DND-41 (cell line): ENCODE measurements around the gene MEIS1.

Experiments used
- ATAC-seq: fragments of 200-7000 bp; cut with Tn5 transposase; 3 replicates; pipeline ENCODE4 v1.9.1; 2021; ENCODE audit warnings: low read depth; ENCODE audit not compliant: insufficient read depth
- DNase-seq: peaks from one replicate; pipeline ENCODE4 v3.0.0-alpha.2; 2020
- H2AFZ ChIP-seq: 2 replicates; pipeline ENCODE4 v1.6.0; 2012; ENCODE audit warnings: low read depth, low read length
- H3K27ac ChIP-seq: 2 replicates; pipeline ENCODE4 v1.5.1; 2012; ENCODE audit warnings: low read length, inconsistent platforms
- H3K27me3 ChIP-seq: fragments of 200-600 bp; sonication (generic); 2 replicates; pipeline ENCODE4 v1.6.0; 2012; ENCODE audit warnings: low read length, mild to moderate bottlenecking, inconsistent platforms; ENCODE audit not compliant: insufficient read depth, poor library complexity
- H3K36me3 ChIP-seq: 2 replicates; pipeline ENCODE4 v1.5.1; 2012; ENCODE audit warnings: low read length, inconsistent platforms; ENCODE audit not compliant: insufficient read depth
- H3K4me1 ChIP-seq: 2 replicates; pipeline ENCODE4 v1.5.1; 2012; ENCODE audit warnings: mild to moderate bottlenecking, low read length; ENCODE audit not compliant: insufficient read depth
- H3K4me2 ChIP-seq: 2 replicates; pipeline ENCODE4 v1.6.0; 2012; ENCODE audit warnings: mild to moderate bottlenecking, moderate library complexity, low read length, inconsistent platforms; ENCODE audit not compliant: insufficient read depth
- H3K4me3 ChIP-seq, 2 experiments: fragments of 200-600 bp in 1 of 2; shearing (Covaris generic) in 1 of 2; 2 replicates each; pipeline ENCODE4 v1.5.1; 2012 to 2016; ENCODE audit warnings: inconsistent platforms in 2 of 2, low read length in 2 of 2, mild to moderate bottlenecking in 2 of 2, low read depth in 1 of 2, moderate library complexity in 1 of 2
- H3K79me2 ChIP-seq: 2 replicates; pipeline ENCODE4 v1.6.0; 2012; ENCODE audit warnings: low read length, inconsistent platforms; ENCODE audit not compliant: insufficient read depth
- H3K9ac ChIP-seq: 2 replicates; pipeline ENCODE4 v1.6.0; 2012; ENCODE audit warnings: low read depth, mild to moderate bottlenecking, inconsistent platforms, low read length, moderate library complexity
- H3K9me3 ChIP-seq: 2 replicates; pipeline ENCODE4 v1.5.1; 2012; ENCODE audit warnings: low read length, moderate library complexity, mild to moderate bottlenecking, inconsistent platforms; ENCODE audit not compliant: insufficient read depth, severe bottlenecking
- H4K20me1 ChIP-seq: 2 replicates; pipeline ENCODE4 v1.6.0; 2012; ENCODE audit warnings: low read length; ENCODE audit not compliant: insufficient read depth
- EZH2 ChIP-seq: IDR thresholded peaks from 3 replicates; pipeline ENCODE4 v1.6.1; 2012; ENCODE audit warnings: borderline replicate concordance, low read depth, mild to moderate bottlenecking, moderate library complexity, low read length, inconsistent platforms; ENCODE audit not compliant: severe bottlenecking
- TF ChIP-seq, protein P1 (sequence below): IDR thresholded peaks from 2 replicates; pipeline ENCODE4 v1.5.1; 2012; ENCODE audit warnings: borderline replicate concordance, low read length, moderate library complexity, mild to moderate bottlenecking; ENCODE audit not compliant: poor library complexity, severe bottlenecking; ENCODE audit errors: extremely low read depth

Gene MEIS1

DNA sequence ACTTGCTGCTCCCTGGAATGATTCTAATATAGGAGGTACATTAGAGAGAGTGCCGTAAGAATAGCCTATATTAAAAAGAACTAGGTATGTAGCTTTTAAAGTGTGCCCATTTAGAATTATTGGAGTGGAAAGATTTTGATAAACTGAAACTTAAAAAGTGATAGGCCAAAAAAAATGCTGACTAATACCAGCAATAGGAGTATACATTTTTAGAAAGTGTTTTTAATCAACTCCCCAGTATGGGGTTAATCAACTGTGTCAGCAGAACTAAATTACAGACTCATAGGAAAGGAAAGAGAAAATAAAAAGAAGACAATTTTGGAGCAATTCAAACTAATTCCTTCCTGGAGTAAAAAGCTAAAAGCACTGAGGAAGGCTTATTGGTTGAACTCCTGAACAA lies 13.3 kb upstream of the MEIS1 start:
- DNase-seq = no peak
- no peak overlapping the region for H3K4me3 ChIP-seq
- no peaks in the 10 kb centered on the region for H3K9me3 ChIP-seq
- no peak overlapping the region for H3K27ac ChIP-seq
- no peaks in the 10 kb centered on the region for H3K4me1 ChIP-seq
- peaks cover 5% of the 10 kb centered on the region for H3K27me3 ChIP-seq
- H3K4me2 ChIP-seq = no peak overlapping the region
- no peak for ATAC-seq
- no peaks in the 10 kb centered on the region for H4K20me1 ChIP-seq
- TF ChIP-seq, protein P1, sequence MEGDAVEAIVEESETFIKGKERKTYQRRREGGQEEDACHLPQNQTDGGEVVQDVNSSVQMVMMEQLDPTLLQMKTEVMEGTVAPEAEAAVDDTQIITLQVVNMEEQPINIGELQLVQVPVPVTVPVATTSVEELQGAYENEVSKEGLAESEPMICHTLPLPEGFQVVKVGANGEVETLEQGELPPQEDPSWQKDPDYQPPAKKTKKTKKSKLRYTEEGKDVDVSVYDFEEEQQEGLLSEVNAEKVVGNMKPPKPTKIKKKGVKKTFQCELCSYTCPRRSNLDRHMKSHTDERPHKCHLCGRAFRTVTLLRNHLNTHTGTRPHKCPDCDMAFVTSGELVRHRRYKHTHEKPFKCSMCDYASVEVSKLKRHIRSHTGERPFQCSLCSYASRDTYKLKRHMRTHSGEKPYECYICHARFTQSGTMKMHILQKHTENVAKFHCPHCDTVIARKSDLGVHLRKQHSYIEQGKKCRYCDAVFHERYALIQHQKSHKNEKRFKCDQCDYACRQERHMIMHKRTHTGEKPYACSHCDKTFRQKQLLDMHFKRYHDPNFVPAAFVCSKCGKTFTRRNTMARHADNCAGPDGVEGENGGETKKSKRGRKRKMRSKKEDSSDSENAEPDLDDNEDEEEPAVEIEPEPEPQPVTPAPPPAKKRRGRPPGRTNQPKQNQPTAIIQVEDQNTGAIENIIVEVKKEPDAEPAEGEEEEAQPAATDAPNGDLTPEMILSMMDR = no peak
- no peak for TF ChIP-seq EZH2
- no peak overlapping the region for H3K9ac ChIP-seq
- no peaks in the 10 kb centered on the region for H3K79me2 ChIP-seq
- no peak overlapping the region for H2AFZ ChIP-seq
- H3K36me3 ChIP-seq = no peaks in the 10 kb centered on the region

DNA sequence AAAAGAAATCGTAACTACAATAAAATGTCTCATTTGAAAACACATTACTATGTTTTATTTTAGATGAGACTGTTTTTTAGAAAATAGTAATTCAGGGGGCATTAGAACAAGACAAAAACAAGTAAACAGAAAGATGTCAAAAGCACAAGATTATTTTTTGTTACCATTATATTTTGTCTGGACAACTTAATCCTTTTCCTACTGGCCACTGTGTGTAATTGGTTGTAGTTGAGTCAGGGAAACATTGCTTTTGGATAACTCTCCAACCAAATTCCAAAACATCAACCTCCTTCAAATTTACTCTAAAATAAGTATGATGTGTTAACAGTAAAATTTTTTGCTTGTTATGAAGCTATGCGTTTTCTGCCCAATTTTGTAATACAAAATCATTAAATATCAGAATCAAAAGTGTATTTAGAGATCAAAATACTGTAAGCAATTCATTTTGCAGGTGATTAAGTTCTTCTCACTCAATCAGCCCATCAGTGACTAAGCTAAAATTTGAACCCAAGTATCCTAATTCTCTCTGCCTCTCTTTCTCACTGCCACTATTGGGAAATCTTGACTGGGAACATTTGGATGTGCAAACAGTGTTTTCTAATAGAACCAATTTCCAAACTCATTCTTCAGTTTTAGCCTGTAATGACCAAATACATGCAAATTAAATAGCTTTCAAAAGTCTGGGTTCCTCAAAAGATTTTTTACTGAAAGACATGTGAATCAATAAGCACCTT lies 11.4 kb upstream of the MEIS1 start:
- H3K9me3 ChIP-seq = no peaks in the 10 kb centered on the region
- TF ChIP-seq, protein P1 = no peak
- no peak for TF ChIP-seq EZH2
- H3K27ac ChIP-seq = no peak overlapping the region
- H3K36me3 ChIP-seq = no peaks in the 10 kb centered on the region
- no peak overlapping the region for H2AFZ ChIP-seq
- H3K4me3 ChIP-seq = no peak overlapping the region
- ATAC-seq = no peak
- no peak overlapping the region for H3K4me2 ChIP-seq
- H3K4me1 ChIP-seq = no peaks in the 10 kb centered on the region
- no peaks in the 10 kb centered on the region for H3K79me2 ChIP-seq
- no peaks in the 10 kb centered on the region for H4K20me1 ChIP-seq
- no peak for DNase-seq
- no peak overlapping the region for H3K9ac ChIP-seq
- H3K27me3 ChIP-seq = peaks cover 5% of the 10 kb centered on the region

DNA sequence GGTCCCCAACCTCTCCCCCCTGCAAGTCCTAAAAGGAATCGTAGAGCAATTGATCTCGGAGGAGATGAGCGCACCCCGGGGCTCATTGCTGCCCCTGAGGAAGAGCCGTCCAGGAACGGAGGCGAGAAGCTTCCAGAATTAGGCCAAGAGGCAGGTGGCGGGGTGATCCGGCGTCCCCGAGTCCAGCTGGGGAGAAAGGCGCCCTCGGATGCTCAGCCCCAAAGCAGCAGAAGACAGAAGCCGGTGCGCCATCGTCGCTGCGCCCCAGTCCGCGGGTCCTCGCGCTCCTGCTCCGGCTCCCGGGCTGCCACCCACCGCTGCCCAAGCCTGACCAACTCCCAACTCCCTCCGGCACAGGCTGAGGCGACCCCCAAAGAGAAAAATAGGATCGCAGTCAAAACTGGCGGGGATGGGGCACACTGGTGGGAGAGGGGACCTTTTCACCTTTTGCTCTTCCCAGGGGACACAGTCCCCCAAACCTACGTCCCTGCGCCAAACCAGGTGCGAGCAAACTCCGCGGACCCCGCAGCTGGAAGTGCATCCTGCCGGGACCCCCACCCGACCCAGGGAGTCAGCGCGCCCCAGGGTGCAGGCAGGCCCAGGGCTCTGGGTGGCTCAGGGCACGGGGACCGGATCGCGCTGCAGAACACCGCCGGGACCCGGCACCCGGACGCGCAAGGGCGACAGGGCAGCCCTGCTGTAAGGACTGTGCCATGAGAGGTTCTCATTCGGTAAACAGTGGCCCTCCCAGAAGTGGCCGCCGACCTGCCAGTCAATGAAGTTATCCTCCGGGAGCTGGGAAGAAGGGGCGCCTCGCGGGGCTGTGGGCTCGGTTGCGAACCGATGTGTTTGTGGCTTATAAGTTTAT lies 8.4 kb upstream of the MEIS1 start:
- H4K20me1 ChIP-seq = no peaks in the 10 kb centered on the region
- no peak overlapping the region for H3K27ac ChIP-seq
- H2AFZ ChIP-seq = no peak overlapping the region
- no peak overlapping the region for H3K4me3 ChIP-seq
- no peaks in the 10 kb centered on the region for H3K9me3 ChIP-seq
- H3K27me3 ChIP-seq = peaks cover 4% of the 10 kb centered on the region
- no peaks in the 10 kb centered on the region for H3K79me2 ChIP-seq
- ATAC-seq = no peak
- no peaks in the 10 kb centered on the region for H3K36me3 ChIP-seq
- H3K4me2 ChIP-seq = no peak overlapping the region
- no peaks in the 10 kb centered on the region for H3K4me1 ChIP-seq
- no peak for TF ChIP-seq EZH2
- TF ChIP-seq, protein P1 = no peak
- H3K9ac ChIP-seq = no peak overlapping the region
- no peak for DNase-seq
